Endodermal cell (in vitro differentiated cells): ENCODE results near the gene UGT2A2. TPM values are rescaled to one million over a fixed set of nuclear protein-coding genes. Genes with fewer than 3 reads are reported as not detected.
A peak's percentile ranks its signal among the peaks of the same experiment; 100 is the strongest.

ENCODE experiments used
- DNase-seq: peaks from one replicate; pipeline ENCODE4 v3.0.0-alpha.2; 2017
- H3K27ac ChIP-seq: 2 replicates; pipeline ENCODE4 v1.5.1; 2013; ENCODE audit warnings: mild to moderate bottlenecking, low read depth, low read length, moderate library complexity
- H3K27me3 ChIP-seq: 2 replicates; pipeline ENCODE4 v1.6.1; 2013; ENCODE audit warnings: mild to moderate bottlenecking, low read length, moderate library complexity; ENCODE audit not compliant: insufficient read depth, control insufficient read depth, poor library complexity, severe bottlenecking
- H3K36me3 ChIP-seq: 2 replicates; pipeline ENCODE4 v1.7.0; 2013; ENCODE audit warnings: mild to moderate bottlenecking, low read length, moderate library complexity; ENCODE audit not compliant: control insufficient read depth, insufficient read depth
- H3K4me1 ChIP-seq: one replicate; pipeline ENCODE4 v1.7.0; 2013; ENCODE audit warnings: low read length; ENCODE audit not compliant: control insufficient read depth, insufficient read depth
- H3K4me3 ChIP-seq: 2 replicates; pipeline ENCODE4 v1.5.1; 2013; ENCODE audit warnings: mild to moderate bottlenecking, low read length, moderate library complexity
- H3K9ac ChIP-seq: 2 replicates; pipeline ENCODE4 v1.6.1; 2013; ENCODE audit warnings: mild to moderate bottlenecking, low read length, moderate library complexity; ENCODE audit not compliant: poor library complexity, severe bottlenecking; ENCODE audit errors: extremely low read depth
- H3K9me3 ChIP-seq: 2 replicates; pipeline ENCODE4 v1.6.1; 2013; ENCODE audit warnings: mild to moderate bottlenecking, low read length, moderate library complexity; ENCODE audit not compliant: control insufficient read depth
- H3K27ac Mint-ChIP-seq: 2 replicates; pipeline ENCODE4 v1.8.0; 2020; ENCODE audit warnings: mixed read lengths
- H3K27me3 Mint-ChIP-seq: 2 replicates; pipeline ENCODE4 v1.8.0; 2021; ENCODE audit warnings: mild to moderate bottlenecking, mixed read lengths; ENCODE audit not compliant: insufficient read depth
- H3K36me3 Mint-ChIP-seq: 2 replicates; pipeline ENCODE4 v1.8.0; 2020; ENCODE audit warnings: low read depth, mixed read lengths
- H3K4me1 Mint-ChIP-seq: 2 replicates; pipeline ENCODE4 v1.8.0; 2020; ENCODE audit warnings: mixed read lengths
- H3K4me3 Mint-ChIP-seq: 2 replicates; pipeline ENCODE4 v1.8.0; 2020; ENCODE audit warnings: mild to moderate bottlenecking, moderate library complexity, mixed read lengths
- H3K9me3 Mint-ChIP-seq: 2 replicates; pipeline ENCODE4 v1.8.0; 2020; ENCODE audit warnings: mild to moderate bottlenecking, mixed read lengths
- WGBS, 2 experiments: methylation state at CpG; one replicate each; pipeline versions ENCODE4 v1.1.5 to v1.1.7; 2013; ENCODE audit warnings: missing lambda C conversion rate in 2 of 2, mixed read lengths in 1 of 2; ENCODE audit not compliant: insufficient coverage in 1 of 2, insufficient read length in 1 of 2; 5-methylcytosine and 5-hydroxymethylcytosine counted together
- total RNA-seq, 2 donors: library from RNA; stranded (reverse); fragmentation: NEBNext Ultra II Directional in 1 of 2; extraction: Animal tissue kit (Norgen Biotek cat#: 25700) in 1 of 2; gene quantifications; 2 replicates in 1 of 2; 3 replicates in 1 of 2; pipeline ENCODE4 v1.2.1, GENCODE V29; 2021
- TF ChIP-seq, protein P1 (sequence below): fragments of 200-600 bp; sonication (generic); conservative IDR thresholded peaks from 2 replicates; pipeline ENCODE4 v1.5.0; 2021; ENCODE audit warnings: antibody characterized with exemption, mild to moderate bottlenecking

Gene UGT2A2
- total RNA-seq, 2 donors from 2014 or later: not detected

DNA sequence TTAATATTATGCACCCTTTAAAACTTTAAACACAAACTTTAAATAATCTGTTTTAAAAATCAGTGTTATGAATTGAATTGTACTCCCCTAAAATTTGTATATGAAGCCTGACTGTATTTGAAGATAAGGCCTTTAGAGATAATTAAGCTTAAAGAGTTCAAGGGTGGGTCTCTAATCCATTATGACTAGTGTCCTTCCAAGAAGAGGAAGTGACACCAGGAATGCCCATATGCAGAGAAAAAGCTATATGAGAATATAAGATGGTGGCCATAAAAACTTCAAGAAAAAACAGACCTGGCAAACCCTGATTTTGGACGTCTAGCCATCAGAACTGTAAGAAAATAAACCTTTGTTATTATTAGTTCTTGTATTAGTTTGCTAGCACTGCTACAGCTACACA is 29.0 kb downstream of the UGT2A2 start:
- TF ChIP-seq, protein P1, sequence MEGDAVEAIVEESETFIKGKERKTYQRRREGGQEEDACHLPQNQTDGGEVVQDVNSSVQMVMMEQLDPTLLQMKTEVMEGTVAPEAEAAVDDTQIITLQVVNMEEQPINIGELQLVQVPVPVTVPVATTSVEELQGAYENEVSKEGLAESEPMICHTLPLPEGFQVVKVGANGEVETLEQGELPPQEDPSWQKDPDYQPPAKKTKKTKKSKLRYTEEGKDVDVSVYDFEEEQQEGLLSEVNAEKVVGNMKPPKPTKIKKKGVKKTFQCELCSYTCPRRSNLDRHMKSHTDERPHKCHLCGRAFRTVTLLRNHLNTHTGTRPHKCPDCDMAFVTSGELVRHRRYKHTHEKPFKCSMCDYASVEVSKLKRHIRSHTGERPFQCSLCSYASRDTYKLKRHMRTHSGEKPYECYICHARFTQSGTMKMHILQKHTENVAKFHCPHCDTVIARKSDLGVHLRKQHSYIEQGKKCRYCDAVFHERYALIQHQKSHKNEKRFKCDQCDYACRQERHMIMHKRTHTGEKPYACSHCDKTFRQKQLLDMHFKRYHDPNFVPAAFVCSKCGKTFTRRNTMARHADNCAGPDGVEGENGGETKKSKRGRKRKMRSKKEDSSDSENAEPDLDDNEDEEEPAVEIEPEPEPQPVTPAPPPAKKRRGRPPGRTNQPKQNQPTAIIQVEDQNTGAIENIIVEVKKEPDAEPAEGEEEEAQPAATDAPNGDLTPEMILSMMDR: no peak

GRCh38 chr4:69601065-69601464 is 38.4 kb downstream of the UGT2A2 start:
- H3K9me3 ChIP-seq: no peaks in the 10 kb centered on the region
- H3K27me3 ChIP-seq: no peaks in the 10 kb centered on the region
- Mint-ChIP-seq H3K27ac (no peak overlapping the region), H3K36me3 (no peaks in the 10 kb centered on the region), H3K27me3 (peaks cover 14% of the 10 kb centered on the region), H3K9me3 (no peaks in the 10 kb centered on the region), H3K4me1 (no peaks in the 10 kb centered on the region), H3K4me3 (no peak overlapping the region)
- WGBS, 2 experiments: 40 to 63% methylated on average over 1 to 4 of the region's 4 CpGs
- H3K4me1 ChIP-seq: no peaks in the 10 kb centered on the region
- peak; percentile 54 for DNase-seq
- no peak overlapping the region for H3K9ac ChIP-seq
- H3K27ac ChIP-seq: no peak overlapping the region
- TF ChIP-seq, protein P1: peak; percentile 57
- no peaks in the 10 kb centered on the region for H3K36me3 ChIP-seq
- H3K4me3 ChIP-seq: no peak overlapping the region

More for the DNA sequence above, 29.0 kb downstream of the UGT2A2 start:
- WGBS, 2 experiments: 86 to 100% methylated on average over 1 of the region's 1 CpG
- peaks cover 5% of the 10 kb centered on the region for H3K9me3 ChIP-seq
- DNase-seq: no peak
- no peak overlapping the region for H3K4me3 ChIP-seq
- no peaks in the 10 kb centered on the region for H3K36me3 Mint-ChIP-seq
- no peak overlapping the region for H3K27ac ChIP-seq
- H3K9ac ChIP-seq: no peak overlapping the region
- H3K27ac Mint-ChIP-seq: no peak overlapping the region
- no peaks in the 10 kb centered on the region for H3K27me3 Mint-ChIP-seq
- H3K4me1 ChIP-seq: no peaks in the 10 kb centered on the region
- H3K36me3 ChIP-seq: no peaks in the 10 kb centered on the region
- H3K9me3 Mint-ChIP-seq: peaks cover 2% of the 10 kb centered on the region
- H3K4me1 Mint-ChIP-seq: no peaks in the 10 kb centered on the region
- no peak overlapping the region for H3K4me3 Mint-ChIP-seq
- H3K27me3 ChIP-seq: no peaks in the 10 kb centered on the region

DNA sequence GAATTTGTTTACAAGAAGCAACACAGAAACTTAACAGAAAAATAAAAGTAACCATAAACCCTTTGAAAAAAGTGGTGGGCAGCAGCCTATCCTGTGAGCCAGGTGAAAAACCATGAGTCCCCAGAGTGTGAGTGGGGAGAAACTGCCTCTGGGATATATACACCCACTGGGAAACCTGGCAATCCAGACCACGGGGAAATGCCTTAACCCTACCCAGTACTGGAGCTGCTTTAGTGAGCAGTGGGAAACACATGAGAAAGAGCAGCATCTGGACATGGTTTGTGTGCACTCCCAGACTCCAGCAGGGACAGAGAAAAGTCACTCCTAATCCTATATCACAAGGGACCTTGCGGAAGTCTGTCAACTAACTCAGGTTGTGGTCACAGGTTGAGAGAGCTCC is 39.4 kb downstream of the UGT2A2 start:
- Histone ChIP-seq H3K27ac (no peak overlapping the region), H3K9me3 (no peaks in the 10 kb centered on the region), H3K4me3 (no peak overlapping the region), H3K9ac (no peak overlapping the region), H3K27me3 (no peaks in the 10 kb centered on the region), H3K4me1 (no peaks in the 10 kb centered on the region), H3K36me3 (no peaks in the 10 kb centered on the region)
- no peak for DNase-seq
- no peak overlapping the region for H3K27ac Mint-ChIP-seq
- H3K9me3 Mint-ChIP-seq: no peaks in the 10 kb centered on the region
- peaks cover 23% of the 10 kb centered on the region for H3K27me3 Mint-ChIP-seq
- TF ChIP-seq, protein P1: no peak
- no peak overlapping the region for H3K4me3 Mint-ChIP-seq
- H3K36me3 Mint-ChIP-seq: no peaks in the 10 kb centered on the region
- no peaks in the 10 kb centered on the region for H3K4me1 Mint-ChIP-seq
- WGBS, 2 experiments: 96% methylated on average over 2 of the region's 2 CpGs; no CpG with 5 or more reads in 1 of the 2 experiments
